ENCODE measurements around the gene MAN1A2.

Gene MAN1A2

GRCh38 chr1:117368116-117369108 lies 1.2 kb downstream of the MAN1A2 start:
- H3K27ac ChIP-seq (ENCODE audit: low read depth, low read length), result no peak overlapping the region
- peaks cover 2% of the 10 kb centered on the region; the same call in 1 of the 2 replicates for H3K36me3 ChIP-seq (ENCODE audit: control insufficient read depth, low read length)
- TF ChIP-seq EZH2phosphoT487 (IDR thresholded peaks at IDR 0.05; ENCODE audit: borderline replicate concordance, low read length), result no peak
- TF ChIP-seq CTCF (IDR thresholded peaks at IDR 0.05; ENCODE audit: low read depth, low read length, poor library complexity, severe bottlenecking), result no peak
- H3K27me3 ChIP-seq (ENCODE audit: control insufficient read depth, low read length), result no peaks in the 10 kb centered on the region
- no peaks in the 10 kb centered on the region for H3F3A ChIP-seq (ENCODE audit: control insufficient read depth, insufficient read depth)
- H3K79me2 ChIP-seq (ENCODE audit: control insufficient read depth, low read length), result peaks cover 74% of the 10 kb centered on the region
- H3K4me3 ChIP-seq (ENCODE audit: low read length), result peak overlapping the region; percentile 85
- no peaks in the 10 kb centered on the region for H3K9me2 ChIP-seq (replicated peaks; ENCODE audit: control insufficient read depth, low read length)
- no peaks in the 10 kb centered on the region for H3K9me3 ChIP-seq (ENCODE audit: control insufficient read depth, insufficient read depth, low read length)
- peaks cover 32% of the 10 kb centered on the region for H3K4me1 ChIP-seq (ENCODE audit: control insufficient read depth, low read length)
- H3K4me2 ChIP-seq (ENCODE audit: low read length), result peak overlapping the region; percentile 82
- H4K20me1 ChIP-seq (ENCODE audit: control insufficient read depth, insufficient read depth, low read depth, low read length), result peaks cover 9% of the 10 kb centered on the region

- Histone ChIP-seq H3K9me2 (replicated peaks; ENCODE audit: control insufficient read depth, low read length) (no peaks in the 10 kb centered on the region), H3K36me3 (ENCODE audit: control insufficient read depth, low read length) (peaks cover 2% of the 10 kb centered on the region; the same call in 1 of the 2 replicates), H4K20me1 (ENCODE audit: control insufficient read depth, insufficient read depth, low read depth, low read length) (peaks cover 9% of the 10 kb centered on the region), H3K4me1 (ENCODE audit: control insufficient read depth, low read length) (peaks cover 27% of the 10 kb centered on the region), H3K27me3 (ENCODE audit: control insufficient read depth, low read length) (no peaks in the 10 kb centered on the region), H3K9me3 (ENCODE audit: control insufficient read depth, insufficient read depth, low read length) (no peaks in the 10 kb centered on the region), H3K27ac (ENCODE audit: low read depth, low read length) (no peak overlapping the region), H3K4me2 (ENCODE audit: low read length) (peak overlapping the region; percentile 82), H3K79me2 (ENCODE audit: control insufficient read depth, low read length) (peaks cover 90% of the 10 kb centered on the region), H3K4me3 (ENCODE audit: low read length) (peak overlapping the region; percentile 85), H3F3A (ENCODE audit: control insufficient read depth, insufficient read depth) (no peaks in the 10 kb centered on the region)
- TF ChIP-seq CTCF (IDR thresholded peaks at IDR 0.05; ENCODE audit: low read depth, low read length, poor library complexity, severe bottlenecking) (no peak), EZH2phosphoT487 (IDR thresholded peaks at IDR 0.05; ENCODE audit: borderline replicate concordance, low read length) (no peak)
These were observed 2.8 kb downstream of the MAN1A2 start for GRCh38 chr1:117370071-117370470.

GRCh38 chr1:117370509-117370908 lies 3.3 kb downstream of the MAN1A2 start:
- H4K20me1 ChIP-seq (ENCODE audit: control insufficient read depth, insufficient read depth, low read depth, low read length), result peaks cover 9% of the 10 kb centered on the region
- H3K4me3 ChIP-seq (ENCODE audit: low read length), result peak overlapping the region; percentile 85

More at GRCh38 chr1:117370509-117370908, 3.3 kb downstream of the MAN1A2 start:
- peaks cover 92% of the 10 kb centered on the region for H3K79me2 ChIP-seq (ENCODE audit: control insufficient read depth, low read length)
- H3K4me1 ChIP-seq (ENCODE audit: control insufficient read depth, low read length), result peaks cover 25% of the 10 kb centered on the region
- H3F3A ChIP-seq (ENCODE audit: control insufficient read depth, insufficient read depth), result no peaks in the 10 kb centered on the region
- H3K36me3 ChIP-seq (ENCODE audit: control insufficient read depth, low read length), result peaks cover 2% of the 10 kb centered on the region; the same call in 1 of the 2 replicates
- H3K9me3 ChIP-seq (ENCODE audit: control insufficient read depth, insufficient read depth, low read length), result no peaks in the 10 kb centered on the region
- no peaks in the 10 kb centered on the region for H3K9me2 ChIP-seq (replicated peaks; ENCODE audit: control insufficient read depth, low read length)
- H3K27me3 ChIP-seq (ENCODE audit: control insufficient read depth, low read length), result no peaks in the 10 kb centered on the region
- peak overlapping the region; percentile 82 for H3K4me2 ChIP-seq (ENCODE audit: low read length)
- H3K27ac ChIP-seq (ENCODE audit: low read depth, low read length), result no peak overlapping the region
- no peak for TF ChIP-seq CTCF (IDR thresholded peaks at IDR 0.05; ENCODE audit: low read depth, low read length, poor library complexity, severe bottlenecking)
- TF ChIP-seq EZH2phosphoT487 (IDR thresholded peaks at IDR 0.05; ENCODE audit: borderline replicate concordance, low read length), result no peak
